Left cardiac atrium (tissue), 4 donors: ENCODE results near the gene PTX4. TPM values are rescaled to one million over a fixed set of nuclear protein-coding genes. Genes with fewer than 3 reads are reported as not detected.

Experiments
- ATAC-seq, 2 donors: fragments of 200-7000 bp; cut with Tn5 transposase; one replicate each; pipeline ENCODE4 v1.9.1; 2020; ENCODE audit warnings: mild to moderate bottlenecking in 2 of 2, moderate library complexity in 2 of 2
- DNase-seq: peaks from one replicate; pipeline ENCODE4 v3.0.0-alpha.2; 2020
- intact Hi-C, 2 donors: fragments of 100-400 bp; cut with DNase I; formaldehyde crosslinking; loops; one replicate each; pipeline versions ENCODE4 v1.14.1 to v1.15.1; 2022 to 2023
- total RNA-seq, 2 donors: library from RNA; stranded (reverse); fragmentation: NEBNext Ultra II Directional; extraction: Animal tissue kit (Norgen Biotek cat#: 25700); gene quantifications; one replicate each; pipeline ENCODE4 v1.2.1, GENCODE V29; 2021
- donor health status: DM: no; HTN: yes; CAD: no.
- donor health status: DM: no; HTN: yes; CAD: no; lungs with severe emphysema.
- donor health status: DM: yes; HTN: yes; CAD: no.
- donor health status: Dilated cardiomyopathy.

Gene PTX4
- total RNA-seq, 2 donors from 2014 or later = 0.21 TPM; not detected in 1

- ATAC-seq (no peak), DNase-seq (no peak)
- intact Hi-C loops = no loop called here
Observed at GRCh38 chr16:1438229-1439057, 50.3 kb downstream of the PTX4 start.

- intact Hi-C loops = no loop called here
- ATAC-seq = no peak
- no peak for DNase-seq
Observed at GRCh38 chr16:1437606-1438005, 51.1 kb downstream of the PTX4 start.

GRCh38 chr16:1436731-1437355, 51.9 kb downstream of the PTX4 start:
- no peak for DNase-seq
- intact Hi-C loops = no loop called here
- no peak for ATAC-seq

- DNase-seq = no peak
- intact Hi-C loops = no loop called here
- no peak for ATAC-seq
Observed at GRCh38 chr16:1435921-1436697, 52.6 kb downstream of the PTX4 start.

Other genes with a start within 250 kb of the PTX4 start
- 10 to 100 TPM in 1 of 2 donors, 1 to 10 TPM in 1; 2.1 to 17.3 TPM for gene TPSAB1, start 248.2 kb downstream of the PTX4 start, total RNA-seq
- under 1 TPM in 1 of 2 donors, not detected in 1; 0.91 TPM for gene TPSD1, start 232.9 kb downstream of the PTX4 start, total RNA-seq
- gene UBE2I, start 179.3 kb downstream of the PTX4 start, total RNA-seq = 10 to 100 TPM; 74.3 to 80.8 TPM
- 1 to 10 TPM in 1 of 2 donors, under 1 TPM in 1; 0.99 to 2.7 TPM for gene BAIAP3, start 155.3 kb downstream of the PTX4 start, total RNA-seq
- 10 to 100 TPM; 44.5 to 59.1 TPM for gene TSR3, start 137.1 kb downstream of the PTX4 start, total RNA-seq
- gene GNPTG, start 137.0 kb downstream of the PTX4 start, total RNA-seq = 10 to 100 TPM; 44.1 to 44.3 TPM
- gene UNKL, start 74.2 kb downstream of the PTX4 start, total RNA-seq = 10 to 100 TPM in 1 of 2 donors, 1 to 10 TPM in 1; 6.4 to 13.6 TPM
- 10 to 100 TPM; 10.0 to 13.0 TPM for gene UQCC4, start 68.2 kb downstream of the PTX4 start, total RNA-seq
- gene PERCC1, start 57.9 kb downstream of the PTX4 start, total RNA-seq = not detected
- gene CCDC154, start 44.4 kb downstream of the PTX4 start, total RNA-seq = 1 to 10 TPM in 1 of 2 donors, under 1 TPM in 1; 0.68 to 1.1 TPM
- 10 to 100 TPM; 43.0 to 49.7 TPM for gene CLCN7, start 13.9 kb downstream of the PTX4 start, total RNA-seq
- gene TELO2, start 4.4 kb upstream of the PTX4 start, total RNA-seq = 10 to 100 TPM; 17.9 to 22.2 TPM
- 10 to 100 TPM; 26.7 to 29.4 TPM for gene TMEM204, start 44.7 kb upstream of the PTX4 start, total RNA-seq
- 1 to 10 TPM; 6.9 to 8.6 TPM for gene IFT140, start 123.1 kb upstream of the PTX4 start, total RNA-seq
- gene CRAMP1, start 123.4 kb upstream of the PTX4 start, total RNA-seq = 10 to 100 TPM; 10.2 to 12.1 TPM
- gene JPT2, start 189.3 kb upstream of the PTX4 start, total RNA-seq = 10 to 100 TPM; 29.1 to 35.3 TPM
- gene MAPK8IP3, start 217.3 kb upstream of the PTX4 start, total RNA-seq = 10 to 100 TPM; 60.9 to 70.4 TPM